Activated CD4-positive, CD25-positive, alpha-beta regulatory T cell treated with anti-CD3 and anti-CD28 coated beads, Interleukin-2, amount 50 U/mL, for 24 hours (primary cell): ENCODE data around the gene MS4A4A.

Experiments used
- ATAC-seq, 2 donors: fragments of 150-1000 bp; cut with Tn5 transposase; one replicate each; pipeline ENCODE4 v1.10.0; 2021; ENCODE audit warnings: mild to moderate bottlenecking in 1 of 2, moderate library complexity in 1 of 2

The MS4A4A gene

DNA sequence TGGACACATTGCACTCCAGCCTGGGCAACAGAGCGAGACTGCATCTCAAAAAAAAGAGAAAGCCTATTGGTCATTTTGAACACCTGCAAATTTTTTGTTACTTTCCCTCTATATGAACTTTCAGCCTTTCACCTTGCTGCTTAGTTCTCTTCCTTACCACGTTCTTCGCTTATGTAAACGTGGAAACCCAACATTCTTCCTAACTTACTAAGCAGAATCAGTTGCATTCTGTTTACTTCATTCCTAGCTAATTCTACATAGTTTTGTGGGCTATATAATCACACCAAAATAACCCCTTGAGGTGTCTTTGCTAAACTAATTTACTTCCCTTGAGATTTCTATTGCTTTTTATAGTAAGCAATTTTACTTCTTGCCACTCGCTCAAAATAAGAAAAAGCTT, 23.2 kb downstream of the MS4A4A start:
- no peak for ATAC-seq

DNA sequence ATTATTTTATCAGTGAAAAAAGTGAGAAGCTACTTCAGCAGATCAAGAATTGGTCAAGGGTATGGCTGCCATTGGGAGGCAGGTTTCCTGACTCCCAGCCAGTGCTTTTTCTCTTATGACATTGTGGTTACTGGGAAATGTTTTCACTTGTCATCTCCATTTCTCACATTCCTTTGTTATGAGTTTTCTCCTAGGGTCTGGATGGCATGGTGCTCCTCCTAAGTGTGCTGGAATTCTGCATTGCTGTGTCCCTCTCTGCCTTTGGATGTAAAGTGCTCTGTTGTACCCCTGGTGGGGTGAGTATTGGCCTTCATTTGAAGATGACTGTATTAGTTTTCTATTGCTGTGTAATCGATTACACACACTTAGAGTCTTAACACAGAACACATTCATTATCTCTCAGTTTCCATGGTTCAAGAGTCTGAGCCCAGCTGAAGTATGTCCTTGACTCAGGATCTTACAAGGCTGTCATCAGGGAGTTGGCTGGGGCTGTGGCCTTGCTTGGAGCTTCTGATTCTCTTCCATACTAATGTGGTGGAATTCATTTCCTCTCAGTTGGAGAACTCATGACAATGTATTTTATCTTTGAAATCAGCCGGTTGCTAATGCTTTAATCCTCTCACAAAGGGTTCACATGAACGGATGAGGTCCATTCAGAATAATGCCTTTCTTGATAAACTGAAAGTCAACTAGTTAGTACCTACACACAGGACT, 25.6 kb downstream of the MS4A4A start:
- ATAC-seq = no peak

GRCh38 chr11:60307507-60308195, 27.2 kb downstream of the MS4A4A start:
- ATAC-seq = peak; percentile 58 to 65

- no peak for ATAC-seq
These were observed 30.0 kb downstream of the MS4A4A start for GRCh38 chr11:60310407-60310998.

GRCh38 chr11:60314635-60315321, 34.3 kb downstream of the MS4A4A start:
- no peak for ATAC-seq

GRCh38 chr11:60315871-60316270, 35.4 kb downstream of the MS4A4A start:
- no peak for ATAC-seq

- no peak for ATAC-seq
These were observed 35.9 kb downstream of the MS4A4A start for GRCh38 chr11:60316317-60316716.

GRCh38 chr11:60318726-60319125, 38.3 kb downstream of the MS4A4A start:
- ATAC-seq = no peak

- ATAC-seq = no peak
These were observed 40.6 kb downstream of the MS4A4A start for GRCh38 chr11:60321051-60321450.

DNA sequence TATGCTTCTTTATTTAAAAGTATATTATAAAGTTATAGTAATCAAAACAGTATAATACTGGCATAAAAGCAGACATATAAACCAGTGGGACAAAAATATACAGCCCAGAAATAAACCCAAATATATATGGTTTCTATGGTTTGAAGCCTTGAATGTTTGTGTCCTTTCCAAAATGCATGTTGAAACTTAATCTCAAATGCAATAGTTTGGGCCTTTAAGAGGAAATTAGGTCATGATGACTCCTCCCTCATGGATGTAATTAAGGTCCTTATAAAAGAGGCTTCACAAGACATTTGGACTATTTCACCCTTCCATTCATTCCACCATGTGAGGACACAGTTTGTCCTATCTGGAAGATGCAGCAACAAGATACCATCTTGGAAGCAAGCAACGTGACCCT, 46.5 kb downstream of the MS4A4A start, which contains the start of gene MS4A6E:
TSS of gene MS4A6E (plus strand) at position 301 of the 400 bp plus-strand sequence. CDS start 7,641 bp downstream, outside the sequence.
- ATAC-seq = no peak

- ATAC-seq = no peak
These were observed 48.0 kb downstream of the MS4A4A start for GRCh38 chr11:60328460-60328859.

DNA sequence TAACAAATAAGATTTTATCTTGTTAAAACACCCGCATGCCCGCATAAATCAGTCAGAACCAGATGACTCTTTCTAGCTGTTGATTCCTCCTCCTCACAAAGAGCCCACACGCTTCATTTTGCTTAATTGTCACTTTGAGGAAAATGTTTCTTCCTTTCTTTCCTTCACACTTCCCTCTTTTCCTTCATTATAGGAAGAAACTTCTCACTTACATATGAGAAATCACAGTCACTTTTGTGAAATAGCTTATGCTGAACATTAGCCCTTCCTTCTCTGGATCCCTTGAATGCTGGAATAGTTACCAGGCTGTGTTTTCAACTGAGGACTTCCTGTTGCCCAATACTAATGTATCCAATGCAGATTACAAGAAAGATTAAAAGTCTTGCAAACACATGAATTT, 52.4 kb downstream of the MS4A4A start:
- ATAC-seq = no peak

DNA sequence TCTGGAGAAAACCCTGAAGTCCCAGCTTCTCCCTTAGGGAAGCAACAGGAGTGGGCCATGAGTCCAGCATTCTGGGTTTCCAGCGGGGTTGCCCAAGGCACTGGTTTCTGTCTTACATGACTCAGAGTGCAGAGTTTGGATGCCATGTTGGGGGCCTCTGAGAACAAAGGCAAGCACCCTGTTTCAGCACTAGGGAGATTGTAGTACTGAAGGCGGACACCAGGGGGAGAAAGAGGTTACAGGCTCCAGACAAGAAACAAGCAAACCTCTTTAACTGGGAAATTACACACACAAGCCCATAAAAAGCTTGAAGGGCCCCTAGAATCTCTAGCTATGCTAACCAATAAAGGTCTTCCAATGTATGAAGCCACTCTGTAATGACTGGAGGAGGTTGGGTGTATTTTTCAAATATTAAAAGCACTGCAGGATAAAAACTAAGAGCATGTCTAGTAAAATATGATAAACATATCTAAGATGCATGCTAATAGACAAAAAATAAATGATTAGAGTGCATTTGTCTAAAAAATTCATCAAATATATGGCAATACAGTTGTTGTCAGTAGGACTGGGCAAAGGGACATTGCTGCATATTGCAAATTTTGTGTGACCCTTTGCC, 53.6 kb downstream of the MS4A4A start:
- peak; percentile 46 to 69 for ATAC-seq

- no peak for ATAC-seq
These were observed 56.4 kb downstream of the MS4A4A start for GRCh38 chr11:60336767-60337391.

DNA sequence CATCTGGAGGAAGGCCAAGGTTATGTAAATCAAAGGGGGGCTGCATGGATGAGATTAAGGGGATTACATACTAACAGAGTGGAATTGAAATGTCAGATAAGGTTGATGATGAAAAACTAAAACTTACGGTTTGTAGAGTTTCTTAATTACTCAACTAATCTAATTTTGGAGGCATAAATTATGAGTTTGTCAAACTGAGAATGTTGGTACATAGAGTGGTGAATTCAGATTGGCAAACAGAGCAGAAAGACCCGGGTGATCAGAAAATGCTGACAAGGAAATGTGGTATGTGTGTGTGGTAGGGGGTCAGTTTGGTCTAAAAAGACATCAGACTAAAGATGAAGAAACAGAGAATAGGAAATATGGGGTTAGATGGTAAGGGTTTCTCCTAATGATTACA, 57.6 kb downstream of the MS4A4A start:
- peak in 1 of 2 donors; percentile 7 for ATAC-seq

DNA sequence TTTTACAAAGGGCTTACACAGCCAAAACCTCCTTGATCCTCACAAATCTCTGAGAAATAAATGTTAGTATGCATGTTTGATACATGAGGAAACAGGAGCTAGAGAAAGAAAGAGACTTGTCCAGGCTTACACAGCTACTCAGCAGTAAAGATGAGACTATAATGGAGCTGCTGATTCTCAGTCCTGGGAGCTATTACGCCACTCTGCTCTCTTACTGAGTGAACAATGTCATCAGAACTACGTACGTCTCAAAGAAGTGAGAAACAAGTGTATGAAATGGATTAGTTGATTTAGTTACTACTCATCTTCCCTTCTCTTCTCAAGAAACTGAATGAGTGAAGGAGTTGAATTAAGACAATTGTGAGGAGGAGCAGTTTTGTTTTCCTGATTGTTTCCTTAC, 58.9 kb downstream of the MS4A4A start:
- no peak for ATAC-seq

DNA sequence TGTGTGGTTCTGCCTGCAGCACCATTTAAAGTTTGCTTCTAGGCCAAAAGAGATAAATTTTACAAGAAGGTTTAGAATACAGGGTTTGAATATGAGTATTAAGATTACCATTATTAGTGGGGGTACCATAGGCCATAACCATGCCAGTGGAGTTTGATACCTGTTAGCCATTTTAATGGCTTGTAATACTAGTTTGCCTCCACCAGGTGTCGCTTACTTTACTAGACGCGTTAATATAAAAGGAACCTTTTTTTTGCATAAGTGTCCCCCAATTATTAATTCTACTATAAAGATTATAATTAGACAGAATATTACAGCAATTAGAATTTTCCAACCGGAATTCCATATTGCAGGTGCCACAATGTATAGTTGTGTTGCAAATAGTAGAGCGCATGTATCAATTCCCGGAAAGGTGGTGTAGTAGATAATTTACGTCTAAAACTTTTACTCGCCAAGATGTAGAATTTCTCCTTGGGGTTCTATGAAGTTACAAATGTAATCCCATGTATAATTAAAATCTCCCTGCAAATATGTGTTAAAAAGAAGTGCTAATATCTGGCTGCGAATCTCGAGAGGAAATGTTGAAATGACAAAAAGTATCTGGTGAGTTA, 62.7 kb downstream of the MS4A4A start:
- no peak for ATAC-seq

GRCh38 chr11:60344146-60344545, 63.7 kb downstream of the MS4A4A start:
- ATAC-seq = no peak

GRCh38 chr11:60345489-60345888, 65.0 kb downstream of the MS4A4A start:
- no peak for ATAC-seq

- no peak for ATAC-seq
These were observed 66.8 kb downstream of the MS4A4A start for GRCh38 chr11:60347084-60347797.

DNA sequence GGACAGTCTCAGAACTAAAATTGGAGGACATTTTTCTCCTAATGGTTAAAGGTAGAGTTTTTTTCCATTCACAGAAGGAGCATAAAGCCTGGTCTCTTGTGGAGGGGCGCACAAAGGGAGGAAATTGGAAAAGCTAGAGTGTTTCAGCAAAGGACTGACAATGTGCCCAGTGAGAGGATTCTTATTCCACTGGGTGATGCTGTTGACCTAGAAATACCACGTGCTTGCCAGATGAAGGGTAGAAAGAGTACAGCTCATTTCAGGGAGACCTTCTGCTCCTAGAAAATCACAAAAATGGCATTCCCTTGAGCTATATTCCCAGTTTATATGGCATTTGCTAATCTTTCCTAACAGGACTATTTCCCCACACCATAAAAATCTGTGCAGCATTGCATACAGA, 67.7 kb downstream of the MS4A4A start:
- no peak for ATAC-seq
